ENCODE data around the gene TAF15.

The TAF15 gene

DNA sequence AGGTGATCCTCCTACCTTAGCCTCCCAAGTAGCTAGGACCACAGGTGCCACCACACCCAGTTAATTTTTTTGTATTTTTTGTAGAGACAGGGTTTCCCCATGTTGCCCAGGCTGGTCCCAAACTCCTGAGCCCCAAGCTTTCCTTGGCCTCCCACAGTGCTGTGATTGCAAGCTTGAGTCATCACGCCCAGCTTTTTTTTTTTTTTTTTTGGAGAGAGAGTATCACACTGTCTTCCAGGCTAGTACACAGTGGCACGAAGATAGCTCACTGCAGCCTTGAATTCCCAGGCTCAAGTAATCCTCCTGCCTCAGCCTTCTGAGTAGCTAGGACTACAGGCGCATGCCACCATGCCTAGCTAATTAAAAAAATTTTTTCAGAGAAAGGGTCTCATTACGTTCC, 32.2 kb downstream of the TAF15 start:
- in situ Hi-C loops (cut with MboI; ENCODE audit: low sequenced_read_pairs, unreplicated experiment), result no loop called here
- DNase-seq (ENCODE audit: low spot score), result no peak

DNA sequence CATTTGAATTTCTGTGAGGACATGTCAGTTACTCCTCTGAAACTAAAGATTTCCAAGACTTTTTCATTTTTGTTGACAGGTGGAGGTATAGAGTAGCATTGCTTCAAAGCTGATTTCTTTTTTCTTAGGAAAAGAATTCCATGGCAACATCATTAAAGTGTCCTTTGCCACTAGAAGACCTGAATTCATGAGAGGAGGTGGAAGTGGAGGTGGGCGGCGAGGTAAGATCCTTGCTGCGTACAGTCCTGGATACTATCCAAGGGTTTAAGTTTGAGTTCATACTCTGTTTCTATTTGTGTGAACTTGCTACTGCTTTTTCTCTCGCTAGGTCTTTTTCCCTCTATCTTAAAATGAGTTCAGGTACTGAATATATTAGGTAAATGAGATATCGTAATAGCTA, 33.0 kb downstream of the TAF15 start:
- TF ChIP-seq, protein P1, sequence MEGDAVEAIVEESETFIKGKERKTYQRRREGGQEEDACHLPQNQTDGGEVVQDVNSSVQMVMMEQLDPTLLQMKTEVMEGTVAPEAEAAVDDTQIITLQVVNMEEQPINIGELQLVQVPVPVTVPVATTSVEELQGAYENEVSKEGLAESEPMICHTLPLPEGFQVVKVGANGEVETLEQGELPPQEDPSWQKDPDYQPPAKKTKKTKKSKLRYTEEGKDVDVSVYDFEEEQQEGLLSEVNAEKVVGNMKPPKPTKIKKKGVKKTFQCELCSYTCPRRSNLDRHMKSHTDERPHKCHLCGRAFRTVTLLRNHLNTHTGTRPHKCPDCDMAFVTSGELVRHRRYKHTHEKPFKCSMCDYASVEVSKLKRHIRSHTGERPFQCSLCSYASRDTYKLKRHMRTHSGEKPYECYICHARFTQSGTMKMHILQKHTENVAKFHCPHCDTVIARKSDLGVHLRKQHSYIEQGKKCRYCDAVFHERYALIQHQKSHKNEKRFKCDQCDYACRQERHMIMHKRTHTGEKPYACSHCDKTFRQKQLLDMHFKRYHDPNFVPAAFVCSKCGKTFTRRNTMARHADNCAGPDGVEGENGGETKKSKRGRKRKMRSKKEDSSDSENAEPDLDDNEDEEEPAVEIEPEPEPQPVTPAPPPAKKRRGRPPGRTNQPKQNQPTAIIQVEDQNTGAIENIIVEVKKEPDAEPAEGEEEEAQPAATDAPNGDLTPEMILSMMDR (IDR thresholded peaks at IDR 0.05; ENCODE audit: borderline replicate concordance, control extremely low read depth, extremely low read depth, insufficient read depth, missing control alignments), result no peak
- no peak for DNase-seq (ENCODE audit: low spot score)
- in situ Hi-C loops (cut with MboI; ENCODE audit: low sequenced_read_pairs, unreplicated experiment), result no loop called here

More for the DNA sequence above, 32.2 kb downstream of the TAF15 start:
- TF ChIP-seq, protein P1 (IDR thresholded peaks at IDR 0.05; ENCODE audit: borderline replicate concordance, control extremely low read depth, extremely low read depth, insufficient read depth, missing control alignments), result no peak

DNA sequence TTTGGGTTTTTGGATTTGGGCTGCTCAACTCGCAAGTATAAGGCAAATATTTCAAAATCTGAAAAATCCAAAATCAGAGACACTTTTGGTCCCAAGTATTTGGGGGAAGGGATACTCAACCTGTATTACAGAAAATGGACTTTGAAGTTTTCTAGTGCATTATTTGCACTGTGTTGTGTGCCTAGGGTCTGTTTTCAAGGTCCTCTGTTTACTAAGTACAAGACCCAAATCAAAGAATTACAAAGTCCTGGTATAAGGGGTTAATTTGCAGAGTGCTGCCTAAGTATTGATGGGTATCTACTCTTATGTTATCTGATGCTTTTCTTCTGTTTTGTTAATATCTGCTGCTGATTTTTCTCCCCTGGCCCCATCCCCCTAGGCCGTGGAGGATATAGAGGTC, 34.4 kb downstream of the TAF15 start:
- TF ChIP-seq, protein P1 (IDR thresholded peaks at IDR 0.05; ENCODE audit: borderline replicate concordance, control extremely low read depth, extremely low read depth, insufficient read depth, missing control alignments), result no peak
- in situ Hi-C loops (cut with MboI; ENCODE audit: low sequenced_read_pairs, unreplicated experiment), result no loop called here
- no peak for DNase-seq (ENCODE audit: low spot score)

DNA sequence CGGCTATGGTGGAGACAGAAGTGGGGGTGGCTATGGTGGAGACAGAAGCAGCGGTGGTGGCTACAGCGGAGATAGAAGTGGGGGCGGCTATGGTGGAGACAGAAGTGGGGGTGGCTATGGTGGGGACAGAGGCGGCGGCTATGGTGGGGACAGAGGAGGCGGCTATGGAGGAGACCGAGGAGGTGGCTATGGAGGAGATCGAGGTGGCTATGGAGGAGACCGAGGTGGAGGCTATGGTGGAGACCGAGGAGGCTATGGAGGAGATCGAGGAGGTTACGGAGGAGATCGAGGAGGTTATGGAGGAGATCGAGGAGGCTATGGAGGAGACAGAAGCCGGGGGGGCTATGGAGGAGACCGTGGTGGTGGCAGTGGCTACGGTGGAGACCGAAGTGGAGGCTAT, 35.3 kb downstream of the TAF15 start:
- in situ Hi-C loops (cut with MboI; ENCODE audit: low sequenced_read_pairs, unreplicated experiment), result no loop called here
- TF ChIP-seq, protein P1 (IDR thresholded peaks at IDR 0.05; ENCODE audit: borderline replicate concordance, control extremely low read depth, extremely low read depth, insufficient read depth, missing control alignments), result no peak
- DNase-seq (ENCODE audit: low spot score), result no peak

DNA sequence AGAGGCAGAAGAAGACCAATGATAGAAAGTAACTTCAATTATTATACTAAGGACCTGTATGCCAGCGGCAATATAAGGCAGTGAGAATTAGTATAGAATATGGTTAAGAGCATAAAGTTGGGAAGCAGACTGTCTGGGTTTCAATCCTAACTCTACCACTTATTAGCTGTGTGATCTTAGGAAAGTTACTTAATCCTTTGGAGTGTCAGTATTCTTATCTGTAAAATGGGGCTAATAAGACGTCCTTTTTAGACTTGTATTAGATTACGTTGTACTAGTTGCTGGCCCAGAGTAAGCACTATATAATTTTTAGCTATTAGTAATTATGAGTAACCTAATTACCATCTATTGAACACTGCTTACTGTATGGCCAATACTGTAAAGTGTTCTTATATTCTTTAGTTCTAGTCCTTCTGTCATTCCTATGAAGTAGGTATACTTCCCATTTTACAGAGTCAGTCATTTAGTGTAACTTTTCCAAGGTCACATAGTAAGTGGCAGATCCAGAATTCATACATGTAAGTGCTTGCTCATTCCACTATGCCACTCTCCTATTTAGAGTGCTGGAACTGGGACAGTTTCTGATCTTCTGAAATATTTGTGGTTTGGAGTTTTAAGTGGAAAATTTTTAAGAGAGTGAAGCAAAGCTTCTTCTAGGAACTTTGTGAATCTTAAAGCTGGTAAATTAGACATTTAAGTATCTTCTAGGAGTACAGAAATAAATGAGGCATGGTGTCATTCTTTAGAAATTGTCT, 36.9 kb downstream of the TAF15 start:
- in situ Hi-C loops (cut with MboI; ENCODE audit: low sequenced_read_pairs, unreplicated experiment), result no loop called here
- TF ChIP-seq, protein P1 (IDR thresholded peaks at IDR 0.05; ENCODE audit: borderline replicate concordance, control extremely low read depth, extremely low read depth, insufficient read depth, missing control alignments), result no peak
- no peak for DNase-seq (ENCODE audit: low spot score)

DNA sequence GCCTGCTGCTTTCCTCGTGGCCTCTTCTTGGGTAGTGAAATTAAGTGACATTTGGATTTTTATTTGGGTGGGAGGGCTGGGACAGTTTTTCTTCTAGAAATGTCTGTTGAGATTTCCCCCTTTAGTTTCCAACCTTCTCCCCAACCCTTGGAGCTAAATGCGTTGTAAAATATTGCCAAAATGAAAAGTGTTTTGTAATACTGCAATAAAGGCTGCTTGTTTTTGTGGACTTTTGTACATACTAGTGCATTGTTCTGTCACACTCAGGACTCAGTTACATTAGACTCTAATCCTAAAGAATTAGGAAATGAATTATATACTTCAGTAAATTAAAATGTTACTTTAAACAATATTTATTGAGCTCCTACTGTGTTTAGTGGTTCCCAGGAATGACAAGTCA, 37.7 kb downstream of the TAF15 start:
- TF ChIP-seq, protein P1 (IDR thresholded peaks at IDR 0.05; ENCODE audit: borderline replicate concordance, control extremely low read depth, extremely low read depth, insufficient read depth, missing control alignments), result no peak
- in situ Hi-C loops (cut with MboI; ENCODE audit: low sequenced_read_pairs, unreplicated experiment), result no loop called here
- DNase-seq (ENCODE audit: low spot score), result no peak
